ENCODE measurements around the gene HOXA7. TPM values are rescaled to one million over a fixed set of nuclear protein-coding genes. Genes with fewer than 3 reads are reported as not detected.

The HOXA7 gene
- polyA plus RNA-seq, 1 donor, result 19.1 TPM

GRCh38 chr7:27119412-27119911 lies 37.0 kb downstream of the HOXA7 start:
- DNase-seq (ENCODE audit: low read depth), result no peak

DNA sequence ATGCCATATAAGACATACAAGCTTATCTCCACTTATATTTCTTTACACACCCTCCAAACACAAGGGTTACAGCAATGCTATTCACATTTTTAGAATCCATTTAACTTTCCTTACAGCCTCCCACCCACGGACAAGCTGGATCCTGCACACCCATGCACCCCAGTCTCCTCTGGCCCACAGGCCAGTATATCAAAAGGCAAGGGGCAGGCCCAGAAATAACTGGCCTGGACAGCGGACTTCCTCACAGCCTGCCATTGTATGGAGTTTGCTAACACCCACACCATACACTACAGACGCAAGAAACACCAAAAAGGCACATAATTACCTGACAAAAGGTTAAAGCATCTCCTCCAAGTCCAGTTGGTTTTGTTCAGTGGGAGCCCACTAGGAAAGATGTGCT lies 37.9 kb downstream of the HOXA7 start:
- no peak for DNase-seq (ENCODE audit: low read depth)

DNA sequence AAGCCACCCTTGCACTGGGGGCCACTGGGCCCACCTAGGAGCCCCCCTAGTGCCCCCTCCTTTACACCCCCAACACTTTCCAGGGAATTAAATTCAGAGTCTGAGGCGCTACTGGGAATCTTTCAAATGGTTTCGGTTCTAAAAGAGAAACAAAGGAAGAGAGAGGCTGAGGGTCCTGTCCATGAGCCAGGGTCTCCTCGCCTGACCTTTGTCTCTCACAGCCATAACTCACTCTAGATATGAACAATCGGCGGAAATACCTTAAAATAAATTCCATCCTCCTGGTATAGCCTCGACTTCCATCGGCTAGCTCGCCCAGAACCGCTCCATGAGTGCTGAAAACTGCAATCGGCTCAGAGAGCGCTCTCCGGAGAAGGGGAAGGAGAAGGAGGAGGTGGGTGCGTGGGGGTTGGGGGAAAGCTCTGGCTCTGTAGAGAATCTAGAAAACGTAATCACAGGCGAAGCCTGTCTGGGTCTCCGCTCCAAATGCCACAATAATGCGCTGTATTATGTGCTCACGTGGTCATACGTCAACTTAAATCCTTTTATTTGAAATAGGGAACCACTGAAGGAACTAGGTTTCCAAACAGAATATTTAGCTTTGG lies 38.5 kb downstream of the HOXA7 start:
- DNase-seq (ENCODE audit: low read depth), result no peak

GRCh38 chr7:27116962-27117886 lies 39.3 kb downstream of the HOXA7 start:
- DNase-seq (ENCODE audit: low read depth), result no peak

DNA sequence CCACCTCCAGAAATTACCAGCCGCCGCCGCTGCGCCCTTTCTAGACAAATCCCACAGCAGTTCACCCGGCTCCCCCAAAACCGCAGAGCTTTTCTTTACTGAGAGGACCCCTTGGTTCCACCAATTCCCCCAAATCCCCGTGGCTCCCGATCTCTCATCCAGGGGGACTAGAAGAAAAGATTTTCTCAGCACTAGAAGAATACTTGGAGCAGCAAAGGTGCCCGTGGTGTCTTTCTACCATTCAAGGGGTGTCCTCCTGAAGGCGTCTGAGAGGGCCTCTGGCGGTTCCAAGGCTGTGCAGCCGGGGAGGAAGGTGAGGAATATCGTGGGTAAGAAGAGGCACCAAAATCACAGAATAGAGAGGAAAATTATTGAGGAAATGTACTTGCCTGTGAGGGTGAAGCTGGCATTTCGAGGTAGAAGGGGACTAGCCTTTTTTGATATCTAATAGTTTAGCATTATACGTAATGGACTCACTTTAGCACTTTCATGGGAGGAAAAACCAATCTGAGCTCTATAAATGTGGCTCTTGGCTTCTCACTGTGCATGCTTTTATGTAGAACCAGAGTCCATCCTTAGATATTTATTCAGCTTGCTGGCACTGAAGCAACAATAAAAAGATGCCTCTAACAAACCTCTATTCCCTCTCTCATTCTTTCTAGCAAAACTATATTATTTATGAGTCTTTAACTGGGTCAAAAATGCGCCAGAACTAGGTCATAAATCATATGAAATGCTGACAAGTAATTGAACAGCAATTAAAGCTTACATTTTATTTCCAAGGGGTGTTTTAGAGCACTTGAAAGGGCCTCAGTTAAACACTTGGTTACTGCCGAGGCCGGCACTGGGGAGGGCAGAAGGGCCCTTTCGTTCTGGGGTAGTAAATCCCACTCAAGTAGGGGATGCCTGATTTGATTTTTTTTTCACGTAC lies 40.2 kb downstream of the HOXA7 start:
- no peak for DNase-seq (ENCODE audit: low read depth)

GRCh38 chr7:27115221-27116026 lies 41.1 kb downstream of the HOXA7 start:
- DNase-seq (ENCODE audit: low read depth), result no peak

DNA sequence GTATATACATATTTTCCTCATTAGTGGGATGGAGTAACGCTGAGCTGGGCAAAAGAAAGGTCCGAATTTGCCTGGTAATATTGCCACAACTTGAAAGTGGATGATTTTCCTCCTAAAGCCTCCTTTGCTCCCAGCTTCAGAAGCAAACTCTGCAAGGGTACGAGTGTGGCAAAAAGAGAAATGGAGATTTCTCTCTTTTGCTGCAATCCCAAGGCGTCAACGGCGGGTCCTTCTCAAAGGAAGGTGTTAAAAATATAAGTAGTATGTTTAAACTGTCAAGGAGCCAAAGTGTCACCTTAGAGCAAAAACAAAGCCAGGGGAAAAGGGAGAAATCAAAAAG lies 41.6 kb downstream of the HOXA7 start:
- DNase-seq (ENCODE audit: low read depth), result no peak

DNA sequence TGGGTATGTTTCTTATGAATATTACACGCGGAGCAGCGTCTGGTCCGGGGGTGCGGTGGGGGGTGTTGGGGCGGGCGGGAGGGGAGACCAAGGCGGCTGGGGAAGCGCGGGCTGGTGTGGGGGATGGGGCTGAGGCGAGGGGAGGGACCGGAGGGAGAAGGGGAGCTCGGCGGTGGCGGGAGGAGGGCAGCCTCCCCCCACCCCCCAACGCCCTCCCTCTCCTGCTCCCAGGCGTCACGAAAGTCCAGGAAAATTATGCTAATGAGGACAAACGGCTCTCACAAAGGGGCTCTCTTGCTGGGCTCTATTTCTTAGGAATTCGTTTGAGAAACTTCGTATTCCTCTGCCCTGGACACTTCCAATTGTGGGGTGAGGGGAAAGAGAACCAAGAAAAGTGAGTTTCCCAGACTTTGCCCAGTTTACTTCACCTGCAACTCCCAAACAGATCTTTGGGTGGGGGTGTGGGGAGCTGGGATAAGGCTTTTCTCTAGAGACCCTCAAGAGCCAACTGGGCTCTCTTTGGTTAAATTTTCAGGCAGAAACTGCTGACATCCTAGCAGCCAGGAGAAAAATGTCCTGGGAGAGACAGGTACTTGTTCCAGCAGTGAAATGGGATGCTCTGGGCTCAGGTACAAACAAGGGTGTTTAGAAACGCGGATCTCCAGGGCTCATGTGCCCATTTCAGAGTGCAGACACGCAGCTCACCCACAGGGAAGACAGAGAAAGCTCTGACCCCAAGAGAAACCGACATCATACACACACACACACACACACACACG lies 42.3 kb downstream of the HOXA7 start:
- DNase-seq (ENCODE audit: low read depth), result no peak

DNA sequence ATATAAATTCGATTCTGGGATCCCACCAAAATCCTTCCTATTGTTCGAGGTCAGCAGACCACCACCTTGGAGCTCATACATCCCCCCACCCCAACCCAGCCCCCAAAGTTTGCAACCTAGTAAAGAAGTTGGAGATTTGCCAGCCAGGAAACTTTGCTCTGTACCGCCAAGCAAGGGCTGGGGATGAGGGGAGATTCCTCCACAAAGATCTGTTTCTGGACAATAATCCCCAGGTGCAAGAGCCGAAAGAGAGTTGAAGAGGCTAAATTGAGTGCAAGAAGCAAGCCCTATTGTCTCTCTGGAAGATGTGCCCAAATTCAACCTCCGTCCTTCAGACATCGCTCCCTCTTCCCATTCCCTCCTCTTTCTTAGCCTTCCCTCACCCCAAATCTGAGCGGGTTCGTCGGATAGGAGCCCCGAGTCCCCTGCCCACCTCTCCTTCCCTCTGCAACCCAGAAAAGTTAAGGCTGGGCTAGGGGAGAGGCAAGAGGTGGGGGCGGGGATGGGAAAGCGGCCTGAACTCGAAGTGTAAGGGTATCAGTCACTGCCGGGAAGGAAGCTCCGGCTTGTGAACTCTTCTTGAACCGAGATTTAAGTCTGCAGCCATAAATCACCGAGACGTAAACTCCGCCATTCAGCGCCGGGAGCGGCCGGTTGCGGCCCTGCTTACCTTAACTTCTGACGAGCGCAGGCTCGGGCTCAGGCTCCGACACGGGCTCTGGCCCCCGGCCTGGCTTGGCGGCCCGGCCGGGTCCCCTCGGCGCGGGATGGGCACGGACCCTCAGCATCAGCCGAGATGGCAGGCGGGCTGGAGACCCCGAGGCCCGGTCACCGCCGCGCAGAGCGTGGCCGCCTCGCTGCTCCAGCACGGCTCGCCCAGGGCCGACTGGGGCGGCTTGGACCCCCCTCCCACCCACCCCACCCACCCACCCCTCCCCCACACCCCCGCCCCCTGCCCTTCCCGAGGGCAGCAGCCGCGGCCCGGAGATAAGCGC lies 43.2 kb downstream of the HOXA7 start:
- no peak for DNase-seq (ENCODE audit: low read depth)

GRCh38 chr7:27112361-27112760 lies 44.1 kb downstream of the HOXA7 start:
- no peak for DNase-seq (ENCODE audit: low read depth)

DNA sequence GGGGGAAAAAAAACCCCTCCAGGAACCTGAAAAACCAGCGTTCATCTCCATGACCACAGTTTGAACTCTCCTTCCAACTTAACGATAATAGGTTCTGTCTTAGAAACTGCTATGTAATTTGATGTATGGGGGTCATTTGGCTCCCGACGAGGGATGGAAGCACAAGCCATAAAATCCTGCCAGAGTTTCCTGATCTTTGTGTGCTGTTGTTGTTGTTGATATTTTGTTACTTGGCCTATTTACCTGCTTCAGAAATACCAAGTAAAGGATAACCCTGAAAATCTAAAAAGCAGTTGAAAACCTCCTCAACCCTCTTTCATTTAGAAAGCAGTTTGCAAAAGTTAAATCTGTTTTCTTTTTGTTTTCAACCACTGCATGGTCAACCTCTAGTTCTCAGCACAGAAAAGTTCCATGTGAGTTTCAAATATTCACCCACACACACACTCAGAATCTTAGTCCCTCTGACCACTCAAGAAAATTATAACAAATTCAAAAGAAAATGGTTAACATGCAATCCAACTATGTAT lies 44.7 kb downstream of the HOXA7 start:
- no peak for DNase-seq (ENCODE audit: low read depth)

GRCh38 chr7:27111042-27111750 lies 45.3 kb downstream of the HOXA7 start:
- DNase-seq (ENCODE audit: low read depth), result no peak

- no peak for DNase-seq (ENCODE audit: low read depth)
Observed at GRCh38 chr7:27110186-27111031, 46.1 kb downstream of the HOXA7 start.

- no peak for DNase-seq (ENCODE audit: low read depth)
Observed at GRCh38 chr7:27109466-27110185, 46.8 kb downstream of the HOXA7 start.

- DNase-seq (ENCODE audit: low read depth), result no peak
Observed at GRCh38 chr7:27108390-27109127, 47.9 kb downstream of the HOXA7 start.

Data from forelimb muscle (tissue), 1 donor.